GM08714 (cell line): Measurements from ENCODE around the gene CLBA1.
"Not testable (repeated sequence)": the region's sequence is repeated elsewhere in the genome, so short reads cannot be mapped to it uniquely, and the experiment has no call there.

Source experiments
- H3K4me3 ChIP-seq: fragments of 200-500 bp; sonication (Bioruptor generic); 2 replicates; pipeline ENCODE4 v1.5.1; 2014; ENCODE audit warnings: mild to moderate bottlenecking, low read length, inconsistent platforms
- ZNF274 ChIP-seq: IDR thresholded peaks from 2 replicates; pipeline ENCODE4 v1.6.1; 2012; ENCODE audit warnings: mild to moderate bottlenecking, low read depth, low read length

The CLBA1 gene

GRCh38 chr14:105015242-105015641 lies 29.7 kb downstream of the CLBA1 start:
- H3K4me3 ChIP-seq, result no peak overlapping the region
- no peak for TF ChIP-seq ZNF274

DNA sequence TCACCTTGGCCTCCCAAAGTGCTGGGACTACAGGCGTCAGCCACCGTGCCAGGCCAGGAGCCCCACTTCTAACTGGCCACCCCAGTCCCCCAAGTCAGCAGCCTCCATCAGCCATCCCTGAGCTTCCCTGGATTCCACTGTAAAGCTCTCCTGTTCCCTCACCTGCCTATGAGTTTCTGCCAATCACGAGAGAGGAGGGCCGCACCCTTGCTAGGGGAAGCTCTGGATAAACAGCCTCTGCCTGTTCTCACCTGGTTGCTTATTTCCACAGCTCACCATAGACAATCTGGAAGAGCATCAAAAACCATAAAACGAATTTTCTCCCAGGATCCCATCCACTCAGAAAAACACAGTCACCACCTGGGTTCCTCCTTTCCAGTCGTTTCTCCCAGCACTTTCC lies 30.3 kb downstream of the CLBA1 start:
- H3K4me3 ChIP-seq, result no peak overlapping the region
- no peak for TF ChIP-seq ZNF274

- TF ChIP-seq ZNF274, result no peak
These were observed 32.8 kb downstream of the CLBA1 start for GRCh38 chr14:105018414-105018813.

GRCh38 chr14:105019861-105020814 lies 34.5 kb downstream of the CLBA1 start:
- no peak for TF ChIP-seq ZNF274
- peak overlapping the region; percentile 92 for H3K4me3 ChIP-seq

More at GRCh38 chr14:105018414-105018813, 32.8 kb downstream of the CLBA1 start:
- no peak overlapping the region; the same call in 1 of the 2 replicates for H3K4me3 ChIP-seq

DNA sequence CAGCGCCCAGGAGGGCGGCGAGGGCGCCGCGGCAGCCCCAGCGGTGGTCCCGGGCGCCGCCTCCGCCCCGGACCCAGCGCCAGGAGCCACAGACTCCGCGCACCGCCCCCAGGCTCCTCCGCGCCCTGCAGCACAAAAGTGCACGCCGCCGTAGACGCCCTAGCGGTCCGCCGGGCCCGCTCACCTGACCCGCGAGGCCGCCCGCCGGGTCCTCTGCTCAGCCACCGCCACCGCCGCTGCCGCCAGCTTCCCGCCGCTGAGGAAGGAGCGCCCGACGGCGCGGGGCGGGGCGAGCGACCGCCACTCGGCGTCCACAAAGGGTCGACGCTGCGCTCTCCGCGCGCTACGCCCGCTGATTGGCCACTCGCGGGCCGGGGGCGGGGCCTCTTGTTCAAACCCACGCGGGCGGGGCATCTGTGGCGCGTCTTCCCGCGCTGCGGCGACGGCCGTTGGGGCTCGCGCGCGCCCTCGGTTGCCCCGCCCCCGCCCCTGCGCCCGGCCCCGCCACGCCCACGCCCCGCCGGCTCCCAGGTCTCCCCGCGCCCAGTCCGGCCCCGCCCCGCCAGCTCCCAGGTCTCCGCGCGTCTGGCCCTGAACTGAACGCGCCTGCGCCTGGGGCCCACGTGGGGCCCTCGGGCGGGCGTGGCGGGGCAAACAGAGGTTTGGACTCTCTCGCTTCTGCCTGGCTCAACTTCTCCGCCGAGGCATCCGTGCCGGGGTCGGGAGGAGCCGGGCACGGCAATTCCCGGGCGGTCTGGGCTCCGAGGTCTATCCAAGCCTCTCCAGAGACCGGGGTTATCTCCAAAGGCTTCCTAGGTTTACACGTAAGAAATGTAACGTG lies 35.4 kb downstream of the CLBA1 start, which contains the start of gene CDCA4:
CDCA4 (minus strand) TSS at position 269 of the 841 bp plus-strand sequence. CDS start 9,154 bp downstream, outside the sequence.
- H3K4me3 ChIP-seq, result peak within 1 kb of the TSS; percentile 92
- no peak for TF ChIP-seq ZNF274

GRCh38 chr14:105021656-105022275 lies 36.2 kb downstream of the CLBA1 start:
- peak overlapping the region; percentile 88 for H3K4me3 ChIP-seq
- TF ChIP-seq ZNF274, result no peak

GRCh38 chr14:105022276-105022670 lies 36.7 kb downstream of the CLBA1 start:
- TF ChIP-seq ZNF274, result no peak
- H3K4me3 ChIP-seq, result peak overlapping the region; percentile 88

DNA sequence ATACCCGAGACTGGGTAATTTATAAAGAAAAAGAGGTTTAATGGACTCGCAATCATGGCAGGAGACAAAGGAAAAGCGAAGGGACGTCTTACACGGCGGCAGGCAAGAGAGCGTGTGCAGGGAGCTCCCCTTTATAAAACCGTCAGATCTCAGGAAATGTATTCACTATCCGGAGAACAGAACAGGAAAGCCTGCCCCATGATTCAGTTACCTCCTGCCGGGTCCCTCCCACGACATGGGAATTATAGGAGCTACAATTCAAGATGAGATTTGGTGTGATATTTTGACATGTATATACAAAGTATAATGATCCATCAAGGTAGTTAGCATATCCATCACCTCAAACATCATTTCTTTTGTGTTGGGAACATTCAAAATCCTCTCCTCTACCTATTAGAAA lies 37.6 kb downstream of the CLBA1 start:
- no peak for TF ChIP-seq ZNF274
- H3K4me3 ChIP-seq, result no peak overlapping the region

DNA sequence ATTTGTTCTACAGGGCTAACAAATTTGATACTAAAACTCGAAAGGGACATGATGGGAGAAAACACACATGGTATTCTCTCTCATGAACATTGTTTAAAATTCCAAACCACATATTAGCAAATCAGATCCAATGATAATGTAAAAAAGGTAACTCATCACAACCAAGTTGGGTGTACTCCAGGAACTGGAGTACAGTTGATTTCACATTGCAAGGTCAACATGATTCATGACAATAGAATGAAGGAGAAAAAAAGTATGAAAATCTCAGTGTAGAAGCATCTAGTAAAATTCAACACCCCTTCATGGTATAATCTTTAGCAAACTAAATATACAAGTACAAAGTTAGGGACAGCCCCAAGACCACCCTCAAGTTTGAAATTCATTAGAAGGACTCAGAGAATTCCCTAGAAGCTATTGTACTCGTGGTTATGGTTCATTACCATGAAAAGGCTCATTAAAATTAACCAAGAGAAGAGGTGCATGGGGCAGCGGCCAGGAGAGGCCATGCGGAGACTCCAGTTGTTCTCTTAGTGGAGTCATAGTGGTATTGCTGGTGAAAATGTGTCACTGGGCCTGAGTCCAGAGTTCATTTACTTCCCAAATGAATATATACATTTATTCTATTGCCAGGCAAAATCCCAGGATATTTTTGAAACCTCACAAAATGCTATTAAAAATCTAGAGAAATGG lies 38.3 kb downstream of the CLBA1 start:
- no peak overlapping the region for H3K4me3 ChIP-seq
- no peak for TF ChIP-seq ZNF274

DNA sequence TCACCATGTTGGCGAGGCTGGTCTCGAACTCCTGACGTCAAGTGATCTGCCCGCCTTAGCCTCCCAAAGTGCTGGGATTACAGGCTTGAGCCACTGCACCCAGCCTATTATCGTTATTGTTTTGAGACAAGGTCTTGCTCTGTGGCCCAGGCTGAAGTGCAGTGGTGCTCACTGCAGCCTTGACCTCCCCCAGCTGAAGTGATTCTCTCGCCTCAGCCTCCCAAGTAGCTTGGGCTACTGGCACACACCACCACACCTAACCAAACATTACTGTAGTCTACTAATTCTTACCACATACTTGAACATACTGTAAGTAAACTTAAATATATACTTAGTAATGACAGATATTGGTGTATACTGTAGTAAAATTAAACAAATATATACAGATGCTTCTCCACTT lies 39.8 kb downstream of the CLBA1 start:
- no peak overlapping the region for H3K4me3 ChIP-seq
- no peak for TF ChIP-seq ZNF274

DNA sequence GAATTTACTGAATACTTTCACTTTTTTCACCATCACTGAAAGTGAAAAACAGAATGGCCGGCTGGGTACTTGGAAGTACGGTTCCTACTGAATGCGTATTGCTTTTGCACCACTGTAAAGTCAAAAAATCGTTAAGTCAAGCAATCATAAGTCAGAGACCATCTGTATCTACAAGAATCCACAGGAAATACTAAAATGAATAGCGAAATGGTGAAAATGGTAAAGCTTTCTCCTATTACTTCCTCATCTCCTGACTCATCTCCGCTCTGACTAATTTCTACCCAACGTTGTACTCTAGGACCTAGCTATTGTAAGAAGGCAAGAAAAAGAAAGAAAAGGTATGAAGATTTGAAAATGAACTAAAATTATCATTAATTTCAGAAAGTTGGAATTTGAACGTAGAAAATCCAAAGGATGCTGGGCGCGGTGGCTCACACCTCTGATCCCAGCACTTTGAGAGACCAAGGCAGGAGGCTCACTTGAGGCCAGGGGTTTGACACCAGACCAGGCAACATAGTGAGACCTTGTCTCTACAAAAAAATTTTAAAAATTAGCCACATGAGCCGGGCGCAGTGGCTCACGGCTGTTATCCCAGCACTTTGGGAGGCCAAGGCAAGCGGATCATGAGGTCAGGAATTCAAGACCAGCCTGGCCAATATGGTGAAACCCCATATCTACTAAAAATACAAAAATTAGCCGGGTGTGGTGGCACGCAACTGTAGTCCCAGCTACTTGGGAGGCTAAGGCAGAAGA lies 40.6 kb downstream of the CLBA1 start:
- H3K4me3 ChIP-seq, result no peak overlapping the region
- no peak for TF ChIP-seq ZNF274

- no peak overlapping the region for H3K4me3 ChIP-seq
These were observed 41.4 kb downstream of the CLBA1 start for GRCh38 chr14:105026802-105027563.

GRCh38 chr14:105027718-105028117 lies 42.1 kb downstream of the CLBA1 start:
- not testable (repeated sequence) for H3K4me3 ChIP-seq

More at GRCh38 chr14:105026802-105027563, 41.4 kb downstream of the CLBA1 start:
- TF ChIP-seq ZNF274, result no peak
